AG20443 (cell line): ENCODE data around the gene ISCU.
"Not testable (repeated sequence)": the region's sequence is repeated elsewhere in the genome, so short reads cannot be mapped to it uniquely, and the experiment has no call there.

Experiments used
- DNase-seq: peaks from one replicate; pipeline ENCODE4 v3.0.0; 2012; ENCODE audit warnings: low spot score, mixed read lengths

The ISCU gene

DNA sequence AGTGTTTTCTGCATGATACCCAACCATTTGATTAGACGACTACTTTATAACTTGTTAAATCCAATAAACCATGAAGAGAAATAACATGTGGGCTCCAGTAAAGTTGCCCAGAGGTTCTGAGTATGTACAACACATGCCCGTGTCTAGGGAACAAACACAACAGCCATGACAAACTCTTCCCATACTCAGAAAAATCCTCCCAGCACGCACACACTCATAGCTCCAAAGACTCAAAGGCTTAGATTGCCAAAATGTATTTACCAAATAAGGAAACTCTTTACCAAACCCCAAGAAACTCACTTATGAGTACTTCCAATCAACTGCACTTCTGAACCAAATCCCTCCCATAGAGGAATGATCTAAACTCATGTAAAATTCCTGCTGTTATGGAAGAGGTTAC lies 18.7 kb upstream of the ISCU start:
- no peak for DNase-seq

DNA sequence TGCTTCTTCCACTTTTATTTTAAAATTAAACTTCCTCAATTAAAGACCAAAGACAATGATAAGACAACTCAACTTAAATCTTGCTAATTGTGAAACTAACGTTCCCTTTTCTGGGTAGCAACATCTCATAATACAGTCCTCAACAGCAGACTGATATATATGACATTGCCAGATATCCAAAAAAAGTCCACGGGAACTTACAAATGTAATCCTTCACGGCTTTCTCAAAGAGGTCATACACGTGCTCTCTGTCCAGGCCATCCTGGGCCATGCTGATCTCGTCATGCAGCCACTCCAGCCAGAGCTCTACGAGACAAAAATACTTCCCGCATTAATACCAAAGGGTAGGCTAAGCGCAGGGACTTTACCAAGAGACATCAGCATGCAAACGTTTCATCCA lies 14.7 kb upstream of the ISCU start:
- no peak for DNase-seq

DNA sequence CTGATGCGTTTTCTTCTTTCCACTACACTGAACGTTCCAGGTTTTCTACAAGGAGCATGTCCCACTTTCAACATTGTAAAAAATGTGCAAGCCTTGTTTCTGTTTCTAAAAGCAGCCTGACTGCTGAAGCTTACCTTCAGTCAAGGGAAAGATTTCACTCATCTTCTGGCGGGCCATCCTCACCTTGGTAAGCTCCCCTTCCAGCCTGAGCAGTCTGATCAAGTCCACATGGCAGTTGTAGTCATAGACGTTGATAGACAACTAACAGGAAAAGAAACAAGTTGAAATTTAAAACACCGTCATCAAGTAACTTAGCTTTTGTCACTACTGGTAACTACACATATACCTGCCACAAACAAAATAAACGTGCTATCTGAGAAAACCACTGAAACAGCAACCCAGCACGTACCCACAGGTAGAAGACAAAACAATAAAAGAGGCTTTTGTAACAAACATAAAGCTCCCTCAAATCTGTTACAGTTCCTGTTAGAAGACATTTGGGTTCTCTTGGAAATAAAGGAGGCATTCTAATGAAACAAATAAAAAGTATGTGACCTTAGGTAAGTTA lies 13.4 kb upstream of the ISCU start:
- DNase-seq = no peak

DNA sequence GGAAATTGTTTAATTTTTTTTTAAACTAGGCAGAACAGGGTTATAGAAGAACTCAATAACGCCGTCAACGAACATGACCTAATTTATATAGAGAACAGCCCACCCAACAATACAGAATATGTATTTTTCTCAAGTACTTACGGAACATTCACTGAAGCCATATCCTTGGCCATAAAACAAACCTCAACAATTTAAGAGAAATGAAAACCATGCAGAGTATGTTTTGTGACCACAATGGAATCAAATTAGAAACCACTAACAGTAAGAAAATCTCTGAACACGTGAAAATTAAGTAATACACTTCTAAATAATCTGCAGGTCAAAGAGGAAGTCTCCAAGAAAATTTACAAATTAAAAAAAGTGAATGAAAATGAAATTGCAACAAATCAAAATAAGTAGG lies 10.9 kb upstream of the ISCU start:
- peak; percentile 32 for DNase-seq

DNA sequence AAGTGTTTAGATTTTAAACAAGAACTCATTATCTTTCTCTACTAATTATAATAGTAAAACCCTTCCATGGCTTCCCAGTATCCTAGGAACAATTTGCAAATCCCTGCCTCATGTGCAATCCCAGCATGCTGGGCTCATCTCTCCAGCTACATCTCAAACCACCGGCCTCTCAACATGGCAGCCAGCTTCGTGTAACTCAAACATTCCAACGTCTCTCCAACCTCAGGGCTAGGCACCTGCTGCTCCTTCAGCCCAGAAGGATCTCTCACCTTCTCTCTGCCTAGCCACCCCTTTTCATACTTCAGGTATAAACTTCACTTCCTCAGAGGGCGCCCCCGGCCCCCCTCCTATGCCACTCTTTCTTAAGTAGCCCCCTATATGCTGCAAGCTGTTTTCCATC lies 8.6 kb upstream of the ISCU start:
- DNase-seq = no peak

DNA sequence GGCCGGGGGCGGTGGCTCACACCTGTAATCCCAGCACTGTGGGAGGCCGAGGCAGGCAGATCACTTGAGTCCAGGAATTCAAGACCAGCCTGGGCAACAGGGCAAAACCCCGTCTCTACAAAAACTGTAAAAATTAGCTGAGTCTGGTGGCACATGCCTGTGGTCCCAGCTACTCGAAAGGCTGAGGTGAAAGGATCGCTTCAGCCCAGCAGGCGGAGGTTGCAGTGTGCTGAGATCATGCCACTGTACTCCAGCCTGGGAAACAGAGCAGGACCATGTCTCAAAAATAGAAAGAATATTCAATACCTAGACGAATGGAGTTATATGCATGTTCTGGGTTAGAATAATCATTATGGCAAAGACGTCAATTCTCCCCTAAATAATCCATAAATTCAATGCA lies 7.0 kb upstream of the ISCU start:
- not testable (repeated sequence) for DNase-seq

DNA sequence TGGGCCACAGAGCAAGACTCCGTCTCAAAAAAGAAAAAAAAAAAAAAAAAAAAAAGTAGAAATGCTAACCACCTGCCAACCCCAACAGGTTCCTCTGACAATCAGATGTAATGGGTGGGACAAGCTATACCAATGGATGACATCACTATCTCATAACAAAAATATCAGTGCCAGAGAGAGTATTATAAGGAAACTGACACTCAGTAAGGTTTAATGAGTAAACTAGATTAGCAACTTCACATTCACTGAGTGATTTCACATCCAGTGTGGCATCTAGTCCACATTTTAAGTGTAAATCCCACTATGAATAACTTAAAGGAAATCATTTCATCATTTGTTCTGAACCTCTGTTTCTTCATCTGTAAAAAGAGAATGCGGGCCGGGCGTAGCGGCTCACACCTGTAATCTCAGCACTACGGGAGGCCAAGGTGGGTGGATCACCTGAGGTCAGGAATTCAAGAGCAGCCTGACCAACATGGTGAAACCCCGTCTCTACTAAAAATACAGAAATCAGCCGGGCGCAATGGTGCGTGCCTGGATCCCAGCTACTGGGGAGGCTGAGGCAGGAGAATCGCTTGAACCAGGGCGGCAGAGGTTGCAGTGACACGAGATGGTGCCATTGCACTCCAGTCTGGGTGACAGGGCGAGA lies 3.3 kb upstream of the ISCU start:
- no peak for DNase-seq

DNA sequence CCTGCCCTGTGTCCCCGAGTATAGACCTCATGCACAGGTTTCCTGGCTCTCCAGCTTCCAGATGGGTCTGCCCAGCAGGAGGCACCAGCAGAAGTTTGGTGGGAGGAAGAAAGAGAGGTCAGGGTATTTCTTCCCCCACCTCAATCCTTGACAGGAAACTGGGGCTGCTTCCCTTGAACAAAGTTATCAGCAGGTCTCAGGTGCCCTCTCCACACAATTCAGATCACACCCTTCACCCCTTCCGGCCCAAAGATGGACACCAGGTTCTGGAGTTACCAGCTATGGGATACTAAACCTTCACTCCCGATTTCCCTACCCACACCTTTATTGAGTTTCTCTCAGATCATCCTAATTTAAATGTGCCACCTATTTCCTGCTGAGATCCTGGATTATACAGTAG lies 2.6 kb upstream of the ISCU start:
- no peak for DNase-seq

DNA sequence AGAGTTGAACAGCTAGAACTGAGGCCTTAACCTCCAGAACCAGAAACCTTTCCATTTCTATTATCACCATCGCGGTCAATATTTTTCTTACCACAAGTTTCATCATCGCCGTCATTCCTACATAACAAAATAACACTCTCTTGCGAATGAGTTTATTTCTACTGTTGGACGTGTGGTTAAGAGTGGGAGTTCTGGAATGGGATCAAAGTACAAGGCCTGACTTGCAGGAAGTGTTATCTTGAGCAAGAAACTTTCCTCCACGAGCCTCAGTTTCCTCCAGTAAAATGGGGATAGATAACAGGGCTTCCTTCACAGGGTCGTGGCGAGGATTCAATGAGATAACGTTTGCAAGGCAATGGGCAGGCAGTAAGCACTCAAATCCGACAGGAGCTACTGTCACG lies 2.1 kb upstream of the ISCU start:
- peak; percentile 11 for DNase-seq

DNA sequence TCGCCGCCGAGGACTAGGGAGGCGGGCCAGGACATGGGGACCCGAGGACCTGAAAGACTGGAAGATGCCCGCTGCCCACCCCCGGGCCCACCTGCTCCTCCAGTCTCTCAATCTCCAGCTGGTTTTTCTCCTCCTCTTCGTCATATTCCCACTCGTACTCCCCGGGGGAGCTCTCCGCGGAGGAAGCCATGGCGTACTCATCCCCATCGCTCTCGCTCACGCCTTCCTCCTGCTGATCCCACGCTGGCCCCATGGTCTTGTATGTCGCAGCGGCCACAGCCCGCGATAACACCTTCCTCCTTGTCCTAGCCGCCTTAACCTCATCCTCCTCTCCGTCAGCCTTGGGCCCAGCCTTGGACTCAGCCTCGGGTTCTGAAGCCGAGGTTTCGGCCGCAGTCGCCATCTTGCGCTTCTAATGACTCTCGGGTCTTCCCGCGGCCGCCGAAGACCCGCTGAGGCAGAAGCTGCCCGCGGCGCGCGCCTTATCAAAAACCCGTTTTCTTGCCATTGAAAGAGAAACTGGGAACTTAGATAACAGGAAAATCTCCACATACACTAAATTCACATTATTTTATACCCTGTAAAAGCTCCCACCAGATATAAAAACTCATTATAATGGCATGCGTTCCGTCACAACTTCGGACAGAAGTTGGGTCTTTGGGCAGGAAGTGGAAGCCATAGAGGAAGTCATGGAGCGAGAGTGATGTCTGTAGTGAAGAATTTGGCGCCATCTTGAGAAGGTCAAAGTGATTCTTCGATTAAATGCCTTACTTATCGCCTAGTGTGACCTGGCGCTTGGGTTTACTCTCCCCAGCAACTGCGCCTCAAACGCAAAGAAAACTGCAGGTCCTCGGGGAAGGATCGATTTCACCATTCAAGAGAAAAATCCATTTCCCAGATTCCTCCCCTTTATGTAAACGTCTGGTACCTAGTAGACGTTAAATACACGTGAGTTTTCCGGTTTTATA lies 1.4 kb upstream of the ISCU start, which contains the start of gene SART3:
Gene SART3, minus strand, starts transcription at position 422 of the 968 bp plus-strand sequence. Its CDS starts 19 bp downstream, at position 403.
- peak; percentile 89 for DNase-seq

DNA sequence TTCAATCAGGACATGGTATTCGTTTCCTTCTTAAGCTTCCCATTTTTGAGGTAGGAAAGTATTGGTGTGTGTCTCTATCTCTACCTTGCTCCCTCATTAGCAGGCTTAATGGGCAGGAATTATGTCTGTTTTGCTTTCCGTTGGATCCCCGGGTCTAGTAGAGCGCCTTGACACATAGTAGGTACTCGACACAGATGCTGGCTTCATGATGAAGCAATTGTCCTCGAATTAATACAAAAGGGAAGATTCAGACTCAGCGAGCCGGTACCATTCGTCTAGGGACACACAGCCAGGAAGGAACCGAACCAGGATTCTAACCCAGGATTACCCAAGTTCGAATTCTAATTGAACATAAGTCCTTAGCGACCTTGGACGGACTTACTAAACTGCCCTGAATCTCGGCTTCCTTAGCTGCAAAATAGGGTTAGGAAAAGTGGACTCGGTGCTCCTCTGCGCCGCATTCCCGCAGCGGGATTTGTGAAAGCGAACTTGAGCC lies 496 bp upstream of the ISCU start:
- no peak for DNase-seq

DNA sequence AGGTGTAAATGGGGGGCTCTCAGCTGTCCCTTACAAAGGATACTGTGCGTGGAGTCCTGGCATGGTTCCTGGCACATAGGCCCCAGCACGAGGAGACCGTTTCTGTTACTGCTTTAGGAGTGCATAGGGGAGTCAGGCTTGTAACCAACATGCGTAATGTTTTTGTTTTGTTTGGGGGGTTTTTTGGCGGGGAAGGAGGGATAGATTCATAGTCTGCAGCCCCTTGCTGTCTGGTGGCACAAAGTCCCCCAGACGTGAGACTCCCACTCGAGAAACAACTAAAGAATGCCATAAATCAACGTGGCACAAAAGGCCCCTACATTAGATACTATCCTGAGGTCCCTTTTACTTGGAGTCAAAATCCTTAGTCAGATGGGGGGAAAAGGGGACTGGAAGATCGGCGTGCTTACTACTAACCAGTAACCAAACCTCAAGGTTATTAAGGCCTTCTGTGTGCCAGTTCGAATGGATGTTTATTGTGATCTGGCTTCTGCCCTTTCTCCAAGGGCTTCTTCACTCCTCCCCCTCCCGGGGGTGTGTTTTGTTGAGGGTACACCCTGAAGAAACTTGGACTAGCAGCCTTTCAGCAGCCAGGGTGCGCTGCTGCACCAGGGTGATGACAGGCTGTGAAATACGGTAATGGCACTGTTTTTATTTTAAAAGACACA lies 874 bp downstream of the ISCU start:
- peak; percentile 89 for DNase-seq

DNA sequence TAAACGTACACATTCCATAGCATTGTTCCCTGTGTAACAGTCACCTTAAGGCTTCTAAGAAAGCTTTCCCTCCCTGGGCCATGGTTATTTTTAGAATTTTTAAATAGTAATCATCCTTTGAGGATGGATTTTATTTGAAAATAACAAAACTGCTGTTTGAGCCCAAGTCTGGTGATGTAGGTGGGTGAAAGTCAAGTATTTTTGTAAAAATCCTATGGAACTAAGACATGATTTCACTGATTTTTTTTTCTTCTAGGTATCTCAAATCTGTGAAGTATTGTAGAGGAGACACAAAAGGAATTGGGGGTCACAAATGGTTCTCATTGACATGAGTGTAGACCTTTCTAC lies 1.4 kb downstream of the ISCU start:
- DNase-seq = no peak

DNA sequence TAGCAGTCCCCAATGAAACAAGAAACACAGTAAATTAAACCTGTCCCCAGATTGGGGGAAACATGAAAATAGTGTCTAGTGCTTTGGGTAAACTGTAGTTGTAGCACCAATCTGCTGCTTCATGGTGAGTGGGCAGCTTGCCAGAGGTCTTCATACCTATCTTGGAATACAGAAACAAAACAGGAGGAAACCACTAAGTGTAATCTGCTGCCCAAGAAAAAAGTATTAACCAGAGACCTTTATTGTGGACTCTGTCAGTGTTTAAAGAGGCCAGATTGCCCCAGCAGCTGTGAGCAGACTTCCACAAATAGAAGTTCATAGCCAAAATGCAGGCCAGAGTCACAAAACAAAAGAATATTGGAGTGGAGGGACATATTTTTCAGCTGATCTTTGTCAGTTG lies 2.3 kb downstream of the ISCU start:
- DNase-seq = no peak

DNA sequence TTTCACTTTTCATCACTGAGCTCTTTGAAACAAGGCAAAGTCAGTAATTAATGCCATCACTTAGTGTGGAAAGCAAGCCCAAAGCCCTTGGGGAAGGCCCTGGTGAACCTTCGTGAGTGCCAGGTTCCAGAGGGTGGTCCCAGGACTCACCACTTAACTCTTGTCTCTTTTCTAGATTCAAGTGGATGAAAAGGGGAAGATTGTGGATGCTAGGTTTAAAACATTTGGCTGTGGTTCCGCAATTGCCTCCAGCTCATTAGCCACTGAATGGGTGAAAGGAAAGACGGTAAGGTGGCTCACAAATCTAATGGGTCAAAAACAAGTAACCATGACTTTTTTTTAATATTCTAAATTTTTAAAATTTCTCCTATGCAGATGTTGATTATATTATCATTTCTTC lies 2.8 kb downstream of the ISCU start:
- no peak for DNase-seq

DNA sequence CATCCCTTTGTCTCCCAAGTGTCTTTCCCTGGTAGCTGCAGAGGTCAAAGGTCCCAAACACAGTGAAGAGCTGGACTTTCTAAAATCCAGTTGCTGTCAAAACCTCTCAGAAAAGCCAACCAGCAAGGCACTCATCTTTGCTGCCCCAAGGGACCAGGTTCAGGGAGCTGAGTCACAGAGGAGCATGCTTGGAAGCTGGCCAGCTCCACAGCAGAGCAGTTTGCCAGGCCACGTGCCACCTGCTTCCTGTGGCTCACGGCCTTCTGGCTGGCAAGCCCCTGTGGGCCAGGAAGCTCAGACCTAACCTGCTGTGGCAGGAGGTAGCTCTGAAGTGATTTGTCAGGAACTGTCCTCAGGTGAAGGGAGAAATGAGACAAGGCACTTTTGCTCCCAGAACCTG lies 3.6 kb downstream of the ISCU start:
- peak; percentile 42 for DNase-seq

DNA sequence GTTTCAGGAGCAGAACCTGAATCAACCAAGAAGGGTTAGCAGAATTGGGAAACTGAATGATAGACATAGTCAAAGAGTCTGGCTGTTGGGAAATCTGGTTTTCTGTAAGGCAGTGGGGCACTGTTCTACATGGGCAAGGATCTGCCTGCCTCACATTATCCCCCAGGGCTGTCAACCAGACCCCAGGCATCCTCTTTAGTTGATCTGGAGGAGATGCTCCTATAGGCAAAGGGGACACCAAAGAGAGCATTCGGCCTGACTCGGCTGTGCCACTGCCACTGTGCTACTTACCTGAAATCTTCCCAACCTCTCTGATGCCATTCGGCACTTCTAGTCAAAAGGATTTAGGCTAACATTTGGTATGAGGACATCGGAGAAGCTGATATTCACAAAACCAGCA lies 4.1 kb downstream of the ISCU start:
- DNase-seq = no peak

DNA sequence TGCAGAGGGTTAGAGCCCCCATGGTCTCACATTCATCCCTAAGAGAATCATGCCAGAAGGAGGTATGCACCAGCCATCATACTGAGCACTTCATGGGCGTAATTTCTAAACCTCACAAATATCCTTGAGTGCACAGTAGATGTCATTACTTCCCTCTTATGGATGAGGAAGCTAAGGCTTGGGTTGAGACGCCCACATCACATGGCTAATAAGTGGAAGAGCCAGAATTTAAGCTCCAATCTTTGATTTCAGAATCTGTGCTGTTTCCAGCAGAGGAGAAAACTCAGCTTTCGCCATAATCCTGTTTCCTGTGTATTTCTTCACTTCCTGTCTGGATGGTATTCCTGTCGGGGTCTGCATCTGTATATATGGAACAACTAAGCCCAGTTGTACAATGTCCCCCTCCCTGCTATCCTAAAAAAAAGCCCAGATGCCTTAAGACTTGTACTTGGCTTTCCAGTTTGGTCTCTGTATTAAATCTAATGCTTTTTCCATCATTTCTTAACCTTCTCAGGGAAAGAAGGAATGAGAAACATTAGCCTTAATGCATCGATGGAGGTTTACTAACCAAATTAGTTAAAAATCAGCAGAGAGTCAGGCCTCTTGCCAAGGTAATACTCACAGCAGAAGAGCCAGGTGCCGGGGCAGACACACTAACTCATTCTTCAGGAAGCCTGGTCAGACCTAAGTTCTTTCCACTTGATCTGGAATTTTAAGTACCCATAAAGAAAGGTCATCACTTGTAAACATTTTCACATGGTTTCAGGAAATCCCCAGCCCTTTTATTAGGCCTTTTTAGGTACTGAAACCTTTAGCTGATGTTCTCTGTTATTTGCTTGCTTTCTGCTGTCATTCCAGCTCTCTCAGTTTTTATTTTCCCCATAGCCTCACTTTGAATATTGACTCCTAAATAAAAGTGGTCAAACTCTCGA lies 5.3 kb downstream of the ISCU start:
- no peak for DNase-seq

DNA sequence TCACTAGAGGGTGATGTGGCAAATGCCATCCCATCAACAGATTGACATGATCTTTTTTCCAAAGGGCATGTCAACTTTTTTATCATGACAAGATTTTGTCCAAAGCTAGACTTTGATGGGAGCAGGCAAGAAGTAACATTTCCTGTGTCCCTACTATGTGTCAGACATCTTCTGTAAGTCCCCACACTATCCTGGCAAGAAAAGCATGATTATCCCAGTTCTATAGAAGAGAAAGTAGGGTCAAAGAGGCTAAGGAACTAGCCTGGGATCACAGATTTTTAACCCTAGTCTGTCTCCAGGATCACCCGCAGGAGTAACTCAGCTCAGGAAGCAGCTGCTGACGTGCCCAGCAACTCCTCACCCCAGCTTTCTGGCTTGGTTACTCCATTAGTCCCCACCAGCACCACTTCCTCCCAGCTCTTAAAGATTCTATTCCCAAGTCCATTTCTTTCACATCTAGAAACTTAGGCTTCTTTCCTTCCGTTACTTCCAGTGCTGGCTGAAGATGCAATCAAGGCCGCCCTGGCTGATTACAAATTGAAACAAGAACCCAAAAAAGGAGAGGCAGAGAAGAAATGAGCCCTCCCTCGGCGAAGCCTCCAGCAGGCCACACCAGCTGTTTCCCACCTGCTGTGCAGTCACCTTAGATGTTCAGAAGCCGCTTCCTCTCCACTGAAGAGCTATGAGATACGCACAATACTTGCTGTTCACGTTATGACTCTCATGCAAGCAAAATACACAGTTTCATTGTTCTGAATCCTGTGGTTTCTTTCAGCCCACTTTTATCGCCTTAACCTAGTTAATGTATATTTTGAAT lies 6.2 kb downstream of the ISCU start:
- DNase-seq = no peak
